Measurements from ENCODE around the gene MAFG. TPM values are rescaled to one million over a fixed set of nuclear protein-coding genes. Genes with fewer than 3 reads are reported as not detected.

The MAFG gene
- total RNA-seq, 1 donor from 2014 or later, result 35.8 TPM

- DNase-seq (ENCODE audit: low read depth) (peak; percentile 55), FAIRE-seq (no peak)
- Histone ChIP-seq H3K27me3 (ENCODE audit: insufficient read depth, low read length) (no peaks in the 10 kb centered on the region), H3K79me2 (ENCODE audit: insufficient read depth, low read length) (peaks cover 71% of the 10 kb centered on the region), H2AFZ (ENCODE audit: low read depth, low read length) (no peak overlapping the region), H4K20me1 (ENCODE audit: insufficient read depth, low read length) (peaks cover 65% of the 10 kb centered on the region), H3K4me1 (ENCODE audit: insufficient read depth, low read length) (peaks cover 37% of the 10 kb centered on the region), H3K4me3 (ENCODE audit: insufficient read depth, low read depth, low read length) (no peak overlapping the region), H3K9me3 (ENCODE audit: insufficient read depth, low read depth, low read length) (no peaks in the 10 kb centered on the region), H3K27ac (ENCODE audit: low read depth, low read length) (peak overlapping the region; percentile 26), H3K4me2 (ENCODE audit: low read length) (peak overlapping the region; percentile 55), H3K9ac (ENCODE audit: low read length) (peak overlapping the region; percentile 48), H3K36me3 (ENCODE audit: insufficient read depth, low read length) (peaks cover 34% of the 10 kb centered on the region)
- peaks cover 22% of the 10 kb centered on the region for H3K36me3 Mint-ChIP-seq (ENCODE audit: low read depth, unreplicated experiment)
- H3K4me3 Mint-ChIP-seq (ENCODE audit: unreplicated experiment), result no peak overlapping the region
- no peaks in the 10 kb centered on the region for H3K9me3 Mint-ChIP-seq (ENCODE audit: unreplicated experiment)
- H3K27ac Mint-ChIP-seq (ENCODE audit: unreplicated experiment), result peak overlapping the region; percentile 66
- H3K27me3 Mint-ChIP-seq (ENCODE audit: low read depth, unreplicated experiment), result no peaks in the 10 kb centered on the region
- TF ChIP-seq EZH2 (IDR thresholded peaks at IDR 0.05; ENCODE audit: insufficient read depth, low read length) (no peak), CTCF (IDR thresholded peaks at IDR 0.05; ENCODE audit: insufficient read depth, low read depth, low read length) (no peak)
- H3K4me1 Mint-ChIP-seq (ENCODE audit: low read depth, unreplicated experiment), result peaks cover 31% of the 10 kb centered on the region
Observed at GRCh38 chr17:81885869-81886548, 41.5 kb downstream of the MAFG start.

- peaks cover 35% of the 10 kb centered on the region for H3K4me1 ChIP-seq (ENCODE audit: insufficient read depth, low read length)
- H3K4me3 ChIP-seq (ENCODE audit: insufficient read depth, low read depth, low read length), result no peak overlapping the region
- H3K9me3 ChIP-seq (ENCODE audit: insufficient read depth, low read depth, low read length), result no peaks in the 10 kb centered on the region
- H3K27me3 Mint-ChIP-seq (ENCODE audit: low read depth, unreplicated experiment), result no peaks in the 10 kb centered on the region
- H4K20me1 ChIP-seq (ENCODE audit: insufficient read depth, low read length), result peaks cover 62% of the 10 kb centered on the region
- H3K9me3 Mint-ChIP-seq (ENCODE audit: unreplicated experiment), result no peaks in the 10 kb centered on the region
- H3K36me3 Mint-ChIP-seq (ENCODE audit: low read depth, unreplicated experiment), result peaks cover 22% of the 10 kb centered on the region
- peak overlapping the region; percentile 66 for H3K27ac Mint-ChIP-seq (ENCODE audit: unreplicated experiment)
- H2AFZ ChIP-seq (ENCODE audit: low read depth, low read length), result no peak overlapping the region
- TF ChIP-seq EZH2 (IDR thresholded peaks at IDR 0.05; ENCODE audit: insufficient read depth, low read length), result no peak
- no peak for TF ChIP-seq CTCF (IDR thresholded peaks at IDR 0.05; ENCODE audit: insufficient read depth, low read depth, low read length)
- peaks cover 30% of the 10 kb centered on the region for H3K4me1 Mint-ChIP-seq (ENCODE audit: low read depth, unreplicated experiment)
- FAIRE-seq (no peak), DNase-seq (ENCODE audit: low read depth) (no peak)
- no peak overlapping the region for H3K9ac ChIP-seq (ENCODE audit: low read length)
- no peak overlapping the region for H3K27ac ChIP-seq (ENCODE audit: low read depth, low read length)
- peaks cover 66% of the 10 kb centered on the region for H3K79me2 ChIP-seq (ENCODE audit: insufficient read depth, low read length)
- H3K27me3 ChIP-seq (ENCODE audit: insufficient read depth, low read length), result no peaks in the 10 kb centered on the region
- H3K4me2 ChIP-seq (ENCODE audit: low read length), result peak overlapping the region; percentile 55
- H3K36me3 ChIP-seq (ENCODE audit: insufficient read depth, low read length), result peaks cover 37% of the 10 kb centered on the region
- H3K4me3 Mint-ChIP-seq (ENCODE audit: unreplicated experiment), result peak overlapping the region; percentile 50
Observed at GRCh38 chr17:81885454-81885853, 42.1 kb downstream of the MAFG start.

GRCh38 chr17:81884968-81885367 is 42.6 kb downstream of the MAFG start:
- Histone ChIP-seq H3K4me2 (ENCODE audit: low read length) (no peak overlapping the region), H3K4me1 (ENCODE audit: insufficient read depth, low read length) (peaks cover 30% of the 10 kb centered on the region)
- H3K4me3 Mint-ChIP-seq (ENCODE audit: unreplicated experiment), result no peak overlapping the region

More at GRCh38 chr17:81884968-81885367, 42.6 kb downstream of the MAFG start:
- Histone ChIP-seq H3K27ac (ENCODE audit: low read depth, low read length) (no peak overlapping the region), H3K36me3 (ENCODE audit: insufficient read depth, low read length) (peaks cover 33% of the 10 kb centered on the region), H3K9me3 (ENCODE audit: insufficient read depth, low read depth, low read length) (no peaks in the 10 kb centered on the region), H4K20me1 (ENCODE audit: insufficient read depth, low read length) (peaks cover 57% of the 10 kb centered on the region), H3K9ac (ENCODE audit: low read length) (no peak overlapping the region), H3K79me2 (ENCODE audit: insufficient read depth, low read length) (peaks cover 61% of the 10 kb centered on the region), H3K27me3 (ENCODE audit: insufficient read depth, low read length) (no peaks in the 10 kb centered on the region), H3K4me3 (ENCODE audit: insufficient read depth, low read depth, low read length) (no peak overlapping the region), H2AFZ (ENCODE audit: low read depth, low read length) (no peak overlapping the region)
- TF ChIP-seq CTCF (IDR thresholded peaks at IDR 0.05; ENCODE audit: insufficient read depth, low read depth, low read length), result no peak
- no peak for TF ChIP-seq EZH2 (IDR thresholded peaks at IDR 0.05; ENCODE audit: insufficient read depth, low read length)
- Mint-ChIP-seq H3K27ac (ENCODE audit: unreplicated experiment) (no peak overlapping the region), H3K36me3 (ENCODE audit: low read depth, unreplicated experiment) (peaks cover 20% of the 10 kb centered on the region), H3K4me1 (ENCODE audit: low read depth, unreplicated experiment) (peaks cover 25% of the 10 kb centered on the region), H3K9me3 (ENCODE audit: unreplicated experiment) (no peaks in the 10 kb centered on the region), H3K27me3 (ENCODE audit: low read depth, unreplicated experiment) (no peaks in the 10 kb centered on the region)
- DNase-seq (ENCODE audit: low read depth), result no peak
- FAIRE-seq, result no peak

All from astrocyte (in vitro differentiated cells and primary cell).